GM13976 (cell line): ENCODE measurements around the gene LPCAT2.

Source experiments
- DNase-seq: peaks from one replicate; pipeline ENCODE4 v3.0.0; 2012; ENCODE audit warnings: low spot score
- in situ Hi-C: fragments of 300-500 bp; cut with MboI; formaldehyde crosslinking; loops from one replicate; pipeline ENCODE4 v1.12.0; 2022; ENCODE audit warnings: low sequenced_read_pairs, mixed read lengths, inconsistent platforms; ENCODE audit not compliant: unreplicated experiment
- TF ChIP-seq, protein P1 (sequence below): IDR thresholded peaks from 2 replicates; pipeline ENCODE4 v1.5.1; 2012; ENCODE audit warnings: borderline replicate concordance, mild to moderate bottlenecking; ENCODE audit not compliant: insufficient read depth; ENCODE audit errors: extremely low read depth, missing control alignments, control extremely low read depth

Gene LPCAT2

DNA sequence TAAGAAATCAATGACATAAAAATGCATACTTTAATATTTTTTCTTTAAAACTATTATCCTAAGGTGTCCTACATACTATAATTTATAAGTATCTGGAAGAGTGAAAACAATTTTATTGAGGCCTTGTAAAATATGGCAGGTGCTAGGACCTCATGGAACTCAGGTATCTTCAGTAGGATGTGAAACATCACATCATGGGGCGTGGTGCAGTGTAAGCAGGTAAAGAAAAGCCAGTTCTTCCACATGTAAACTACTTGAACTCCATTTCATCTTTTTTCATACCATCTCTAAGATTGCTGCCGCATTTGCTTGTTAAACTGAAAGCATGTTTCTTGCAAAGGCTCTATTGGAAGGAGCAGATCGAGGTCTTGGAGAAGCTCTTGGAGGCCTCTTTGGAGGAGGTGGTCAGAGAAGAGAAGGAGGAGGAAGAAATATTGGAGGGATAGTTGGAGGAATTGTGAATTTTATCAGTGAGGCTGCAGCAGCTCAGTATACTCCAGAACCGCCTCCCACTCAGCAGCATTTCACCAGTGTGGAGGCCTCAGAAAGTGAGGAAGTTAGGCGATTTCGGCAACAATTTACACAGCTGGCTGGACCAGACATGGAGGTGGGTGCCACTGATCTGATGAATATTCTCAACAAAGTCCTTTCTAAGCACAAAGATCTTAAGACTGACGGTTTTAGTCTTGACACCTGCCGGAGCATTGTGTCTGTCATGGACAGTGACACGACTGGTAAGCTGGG, 57.7 kb downstream of the LPCAT2 start, which contains the start of gene CAPNS2:
TSS of gene CAPNS2 (plus strand) at position 253 of the 744 bp plus-strand sequence. CDS start at position 326, 73 bp downstream.
- in situ Hi-C loops = no loop called here
- DNase-seq = no peak
- TF ChIP-seq, protein P1, sequence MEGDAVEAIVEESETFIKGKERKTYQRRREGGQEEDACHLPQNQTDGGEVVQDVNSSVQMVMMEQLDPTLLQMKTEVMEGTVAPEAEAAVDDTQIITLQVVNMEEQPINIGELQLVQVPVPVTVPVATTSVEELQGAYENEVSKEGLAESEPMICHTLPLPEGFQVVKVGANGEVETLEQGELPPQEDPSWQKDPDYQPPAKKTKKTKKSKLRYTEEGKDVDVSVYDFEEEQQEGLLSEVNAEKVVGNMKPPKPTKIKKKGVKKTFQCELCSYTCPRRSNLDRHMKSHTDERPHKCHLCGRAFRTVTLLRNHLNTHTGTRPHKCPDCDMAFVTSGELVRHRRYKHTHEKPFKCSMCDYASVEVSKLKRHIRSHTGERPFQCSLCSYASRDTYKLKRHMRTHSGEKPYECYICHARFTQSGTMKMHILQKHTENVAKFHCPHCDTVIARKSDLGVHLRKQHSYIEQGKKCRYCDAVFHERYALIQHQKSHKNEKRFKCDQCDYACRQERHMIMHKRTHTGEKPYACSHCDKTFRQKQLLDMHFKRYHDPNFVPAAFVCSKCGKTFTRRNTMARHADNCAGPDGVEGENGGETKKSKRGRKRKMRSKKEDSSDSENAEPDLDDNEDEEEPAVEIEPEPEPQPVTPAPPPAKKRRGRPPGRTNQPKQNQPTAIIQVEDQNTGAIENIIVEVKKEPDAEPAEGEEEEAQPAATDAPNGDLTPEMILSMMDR = no peak

DNA sequence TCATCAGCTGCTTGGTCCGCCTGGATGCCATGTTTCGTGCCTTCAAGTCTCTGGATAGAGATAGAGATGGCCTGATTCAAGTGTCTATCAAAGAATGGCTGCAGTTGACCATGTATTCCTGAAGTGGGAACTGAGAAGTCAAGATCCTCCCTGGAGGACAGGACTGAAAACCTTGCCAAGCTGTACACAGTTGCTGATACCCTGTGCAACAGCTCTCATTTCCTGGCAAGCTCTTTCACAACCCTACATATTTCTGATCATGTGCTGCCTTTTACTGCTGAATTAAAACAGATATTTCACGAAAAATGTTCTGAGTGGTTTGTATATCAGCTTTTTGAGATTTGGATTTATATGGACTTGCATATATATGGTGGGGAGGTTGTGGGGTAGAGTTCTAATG, 58.5 kb downstream of the LPCAT2 start:
- in situ Hi-C loops = no loop called here
- TF ChIP-seq, protein P1 = no peak
- no peak for DNase-seq

DNA sequence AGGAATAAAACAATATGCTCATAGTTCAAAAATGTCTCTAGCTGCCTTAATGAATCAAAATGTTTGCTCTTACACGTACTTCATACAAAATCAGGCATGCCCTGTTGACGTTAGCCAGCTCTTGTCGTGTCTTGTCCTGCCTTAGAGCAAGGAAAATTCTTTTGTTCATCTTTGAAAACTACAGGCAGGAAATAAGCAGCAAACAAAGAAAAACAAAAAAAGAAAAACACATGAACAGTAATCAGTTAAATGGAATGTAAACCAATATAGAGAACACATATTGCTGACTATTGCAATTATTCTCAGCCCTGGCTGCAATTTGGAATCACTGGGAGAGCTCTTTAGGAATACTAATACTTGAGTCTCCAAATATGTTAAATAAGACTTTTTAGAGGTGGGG, 59.3 kb downstream of the LPCAT2 start:
- TF ChIP-seq, protein P1 = no peak
- in situ Hi-C loops = no loop called here
- no peak for DNase-seq

DNA sequence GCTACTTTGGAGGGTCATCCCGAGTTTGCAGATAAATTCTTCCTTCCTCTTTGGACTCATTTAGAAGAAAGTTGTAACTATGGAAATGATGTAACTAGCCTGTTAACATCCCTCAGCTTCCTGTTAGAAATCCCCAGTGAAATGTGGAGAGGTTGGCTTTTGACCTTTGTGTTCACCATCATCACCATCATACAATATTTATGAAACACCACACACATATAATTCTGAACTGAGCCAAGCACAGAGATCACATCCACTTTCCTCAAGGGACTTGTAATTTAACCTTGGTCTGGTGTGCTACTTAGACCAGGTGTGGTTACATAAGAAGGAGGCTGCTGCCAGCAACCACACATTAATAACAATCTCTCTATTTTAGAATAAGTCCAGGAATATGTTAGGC, 60.2 kb downstream of the LPCAT2 start:
- TF ChIP-seq, protein P1 = no peak
- DNase-seq = no peak
- in situ Hi-C loops = no loop called here

DNA sequence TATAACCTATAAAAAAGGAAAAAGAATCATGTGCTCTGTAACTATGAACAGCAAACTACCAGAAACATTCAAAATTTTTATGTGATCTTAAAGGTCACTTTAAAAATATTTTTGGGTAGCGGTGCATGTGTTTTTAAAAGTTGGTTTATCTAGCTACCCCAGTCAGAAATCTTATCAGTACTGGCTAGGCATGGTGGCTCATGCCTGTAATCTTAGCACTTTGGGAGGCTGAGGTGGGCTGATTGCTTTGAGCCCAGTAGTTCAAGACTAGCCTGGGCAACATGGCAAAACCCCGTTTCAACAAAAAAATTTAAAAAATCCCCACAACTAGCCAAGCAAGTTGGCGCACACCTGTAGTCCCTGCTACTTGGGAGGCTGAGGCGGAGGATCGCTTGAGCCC, 61.3 kb downstream of the LPCAT2 start:
- TF ChIP-seq, protein P1 = no peak
- no peak for DNase-seq
- in situ Hi-C loops = no loop called here

DNA sequence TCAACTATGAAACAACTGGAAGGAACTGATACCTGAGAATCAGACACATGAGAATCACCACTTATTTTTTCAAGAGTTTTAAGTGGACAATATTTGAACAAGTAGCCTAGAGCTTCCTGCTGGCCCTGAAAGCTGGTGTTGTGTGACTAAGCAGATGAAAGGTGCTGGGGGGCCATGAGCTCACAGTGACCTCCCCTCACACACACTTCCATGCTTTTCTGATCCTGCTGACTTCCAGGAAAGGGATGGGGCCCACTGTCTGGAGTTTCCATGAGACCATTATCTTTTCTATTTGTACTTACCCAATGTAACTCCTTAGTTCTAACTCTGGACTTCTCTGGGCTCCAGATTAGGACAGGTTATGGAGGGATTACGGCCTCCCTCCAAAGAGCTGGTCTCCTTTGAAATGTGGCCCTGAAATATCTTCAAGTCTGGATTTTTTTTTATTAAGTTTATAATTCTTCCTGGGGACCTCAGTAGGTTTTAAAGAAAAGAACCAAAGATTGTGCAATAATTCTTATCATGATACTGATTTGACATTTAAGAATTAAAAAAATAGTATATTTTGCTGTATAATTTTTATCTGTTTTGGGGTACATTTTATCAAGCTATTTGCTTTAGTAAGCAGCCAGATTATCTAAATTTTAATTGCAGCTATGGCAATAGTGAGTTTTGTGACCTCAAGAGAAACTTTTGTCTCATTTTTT, 62.5 kb downstream of the LPCAT2 start:
- in situ Hi-C loops = no loop called here

More for the DNA sequence above, 62.5 kb downstream of the LPCAT2 start:
- TF ChIP-seq, protein P1 = no peak
- DNase-seq = no peak
